Left lung (tissue), 14 donors: ENCODE data around the gene HPS4. TPM values are rescaled to one million over a fixed set of nuclear protein-coding genes. Genes with fewer than 3 reads are reported as not detected.
"Not testable (repeated sequence)": the region's sequence is repeated elsewhere in the genome, so short reads cannot be mapped to it uniquely, and the experiment has no call there.

Experiments
- ATAC-seq: fragments of 200-7000 bp; cut with Tn5 transposase; one replicate; pipeline ENCODE4 v1.9.1; 2020; ENCODE audit warnings: moderate library complexity
- DNase-seq, 4 donors: peaks; one replicate each; pipeline ENCODE4 v3.0.0-alpha.2; 2013 to 2020
- H3K27ac ChIP-seq, 2 donors: fragments of 200-600 bp; sonication (generic) in 1 of 2; one replicate each; pipeline versions ENCODE4 v1.5.0 to v1.8.0; 2020 to 2021
- H3K27me3 ChIP-seq, 2 donors: fragments of 200-600 bp; sonication (generic) in 1 of 2; one replicate each; pipeline versions ENCODE4 v1.5.0 to v1.8.0; 2020 to 2021
- H3K36me3 ChIP-seq, 2 donors: fragments of 200-600 bp; sonication (generic) in 1 of 2; one replicate each; pipeline versions ENCODE4 v1.5.0 to v1.8.0; 2020 to 2021
- H3K4me1 ChIP-seq, 2 donors: fragments of 200-600 bp; one replicate each; pipeline ENCODE4 v1.8.0; 2021
- H3K4me3 ChIP-seq, 2 donors: fragments of 200-600 bp; sonication (generic) in 1 of 2; one replicate each; pipeline versions ENCODE4 v1.5.0 to v1.8.0; 2020 to 2021; ENCODE audit warnings: mild to moderate bottlenecking in 1 of 2
- H3K9me3 ChIP-seq, 2 donors: fragments of 200-600 bp; sonication (generic) in 1 of 2; one replicate each; pipeline versions ENCODE4 v1.5.0 to v1.8.0; 2020 to 2021
- CTCF ChIP-seq, 2 donors: fragments of 200-600 bp; sonication (generic) in 1 of 2; IDR thresholded peaks; one replicate each; pipeline versions ENCODE4 v1.5.0 to v1.8.0; 2021; ENCODE audit warnings: antibody characterized with exemption in 2 of 2
- intact Hi-C, 2 donors: fragments of 100-400 bp; cut with DNase I; formaldehyde crosslinking; loops; one replicate each; pipeline versions ENCODE4 v1.11.2 to v1.14.2; 2022
- long read RNA-seq, 12 donors: library from polyadenylated mRNA in 2 of 12; unstranded in 2 of 12; transcript quantifications; one replicate each; pipeline ENCODE4 v2.0.0 and lab custom pipeline, GENCODE V29; 2019 to 2026
- polyA plus RNA-seq, 6 donors: library from polyadenylated mRNA; unstranded; fragments of 120-200 nt; gene quantifications; one replicate each; pipeline ENCODE4 v1.2.1, GENCODE V29; 2013; ENCODE audit not compliant: insufficient read length in 6 of 6
- total RNA-seq, 2 donors: library from RNA; stranded (reverse); fragmentation: NEBNext Ultra II Directional; extraction: Animal tissue kit (Norgen Biotek cat#: 25700); gene quantifications; one replicate each; pipeline ENCODE4 v1.2.1, GENCODE V29; 2021
- donor health status: DM: no; HTN: yes; CAD: no.
- donor health status: DM: no; HTN: no; CAD: no.

Gene HPS4
- total RNA-seq = 10 to 100 TPM; 25.4 to 30.1 TPM
- polyA plus RNA-seq = 10 to 100 TPM; 31.0 to 40.7 (median 35.0) TPM
- long read RNA-seq, donor 1, full-length matches to known transcripts = 1 of 7 reads
- long read RNA-seq, donor 1, partial matches to known transcripts = 6 of 7 reads
- long read RNA-seq, donor 1, other reads (novel, unspliced or antisense) = 0 of 7 reads
- long read RNA-seq, donor 2, full-length matches to known transcripts = 2 of 2 reads
- long read RNA-seq, donor 2, partial matches to known transcripts = 0 of 2 reads
- long read RNA-seq, donor 2, other reads (novel, unspliced or antisense) = 0 of 2 reads
- long read RNA-seq, donor 3, partial matches to known transcripts = 0 of 2 reads
- long read RNA-seq, donor 3, other reads (novel, unspliced or antisense) = 0 of 2 reads
- long read RNA-seq, donor 4, partial matches to known transcripts = 1 of 5 reads
- long read RNA-seq, donor 4, other reads (novel, unspliced or antisense) = 3 of 5 reads
- long read RNA-seq, donor 5 = 0 reads
- long read RNA-seq, donor 6, full-length matches to known transcripts = 3 of 3 reads
- long read RNA-seq, donor 6, partial matches to known transcripts = 0 of 3 reads
- long read RNA-seq, donor 6, other reads (novel, unspliced or antisense) = 0 of 3 reads
- long read RNA-seq, donor 7, full-length matches to known transcripts = 2 of 2 reads
- long read RNA-seq, donor 7, partial matches to known transcripts = 0 of 2 reads
- long read RNA-seq, donor 7, other reads (novel, unspliced or antisense) = 0 of 2 reads
- long read RNA-seq, donor 8 = 0 reads
- long read RNA-seq, donor 9 = 0 reads
- long read RNA-seq, donor 10, partial matches to known transcripts = 0 of 3 reads
- long read RNA-seq, donor 10, other reads (novel, unspliced or antisense) = 3 of 3 reads
- long read RNA-seq, donor 11, partial matches to known transcripts = 7 of 9 reads
- long read RNA-seq, donor 11, other reads (novel, unspliced or antisense) = 0 of 9 reads
- long read RNA-seq, donor 12, full-length matches to known transcripts = 1 of 1 reads
- long read RNA-seq, donor 12, partial matches to known transcripts = 0 of 1 reads
- long read RNA-seq, donor 12, other reads (novel, unspliced or antisense) = 0 of 1 reads

DNA sequence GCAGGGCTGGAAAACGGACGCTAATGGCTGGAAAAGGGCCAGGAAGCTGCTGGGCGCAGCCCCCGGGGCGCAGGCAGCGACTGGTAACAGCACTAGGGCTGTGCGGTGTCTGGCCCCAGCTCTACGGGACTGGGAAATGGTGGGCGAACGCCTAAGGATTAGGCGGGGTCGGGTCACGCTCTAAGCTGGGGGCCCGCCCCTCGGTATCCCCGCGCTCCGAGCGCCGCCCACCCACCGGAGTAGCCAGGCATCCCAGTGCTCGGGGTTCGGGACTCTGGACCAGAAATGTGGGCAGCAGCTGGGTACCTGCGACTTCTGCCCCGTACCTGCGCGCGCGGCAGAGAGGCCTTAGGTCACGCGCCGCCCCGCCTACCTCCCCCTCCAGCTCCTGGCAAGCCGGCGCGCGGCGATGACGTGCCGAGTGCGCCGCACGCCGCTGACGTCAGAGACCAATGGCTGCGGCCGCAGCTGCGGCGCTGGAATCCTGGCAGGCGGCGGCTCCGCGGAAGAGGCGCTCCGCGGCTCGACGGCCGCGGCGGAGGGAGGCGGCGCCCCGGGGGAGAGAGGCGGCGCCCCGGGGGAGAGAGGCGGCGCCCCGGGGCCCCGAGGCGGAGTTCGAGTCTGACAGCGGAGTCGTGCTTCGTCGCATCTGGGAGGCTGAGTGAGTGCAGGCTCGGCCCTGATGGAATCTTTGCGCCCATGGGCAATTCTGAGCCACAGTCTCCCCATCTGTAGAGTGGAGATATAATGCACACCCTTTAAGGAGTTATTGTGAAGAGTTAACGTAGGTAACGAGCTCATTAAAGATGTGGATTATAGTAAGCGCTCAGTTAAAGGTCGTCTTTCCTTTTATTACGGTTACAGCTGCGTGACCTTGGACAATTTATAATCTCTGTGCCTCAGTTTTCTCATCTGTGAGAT lies at the start of gene HPS4, which contains the start of gene SRRD:
Gene HPS4, minus strand, starts transcription at position 345 of the 921 bp plus-strand sequence. CDS start 2,021 bp downstream, outside the sequence.
Gene SRRD, plus strand, starts transcription at position 439 of the 921 bp plus-strand sequence. Its CDS starts 14 bp downstream, at position 453.
- H3K4me1 ChIP-seq = peaks cover 20 to 70% of the 10 kb centered on the region in 2 donors
- H3K27me3 ChIP-seq = no peaks in the 10 kb centered on the region
- peak within 1 kb of the TSS; percentile 92 to 94 for H3K27ac ChIP-seq
- peak within 1 kb of the TSS; percentile 97 to 98 for H3K4me3 ChIP-seq
- no peaks in the 10 kb centered on the region for H3K9me3 ChIP-seq
- DNase-seq = peak; percentile 90 to 97 (median 93)
- peaks cover 0 to 22% of the 10 kb centered on the region in 2 donors for H3K36me3 ChIP-seq
- peak; percentile 93 for ATAC-seq
- TF ChIP-seq CTCF (IDR thresholded peaks at IDR 0.05) = no peak
- intact Hi-C loops = no loop called here

- Histone ChIP-seq H3K27me3 (no peaks in the 10 kb centered on the region), H3K27ac (peak overlapping the region in 1 of 2 donors; percentile 85), H3K36me3 (peaks cover 0 to 93% of the 10 kb centered on the region in 2 donors), H3K4me1 (peaks cover 3 to 29% of the 10 kb centered on the region in 2 donors), H3K9me3 (no peaks in the 10 kb centered on the region), H3K4me3 (no peak overlapping the region)
- ATAC-seq = peak; percentile 91
- TF ChIP-seq CTCF (IDR thresholded peaks at IDR 0.05) = no peak
- peak in 1 of 4 donors; percentile 58 for DNase-seq
- intact Hi-C loops = no loop called here
Measured at GRCh38 chr22:26529345-26529744, 45.8 kb upstream of the HPS4 start.

DNA sequence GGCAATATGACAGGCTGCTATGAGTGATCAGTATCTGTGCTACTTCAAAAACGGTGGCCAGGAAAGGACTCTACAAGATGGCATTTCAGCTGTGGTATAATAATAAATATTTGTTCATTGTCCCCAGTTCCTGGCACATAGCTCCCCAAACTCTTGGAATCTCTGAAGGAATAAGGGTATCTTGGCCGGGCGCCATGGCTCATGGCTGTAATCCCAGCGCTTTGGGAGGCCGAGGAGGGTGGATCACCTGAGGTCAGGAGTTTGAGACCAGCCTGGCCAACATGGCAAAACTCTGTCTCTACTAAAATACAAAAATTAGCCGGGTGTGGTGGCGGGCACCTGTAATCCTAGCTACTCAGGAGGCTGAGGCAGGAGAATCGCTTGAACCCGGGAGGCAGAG lies 44.9 kb upstream of the HPS4 start:
- ATAC-seq, H3K27ac ChIP-seq, H3K4me3 ChIP-seq, DNase-seq, H3K27me3 ChIP-seq, intact Hi-C loops, H3K9me3 ChIP-seq: not testable (repeated sequence)
- H3K4me1 ChIP-seq = peaks cover 3 to 23% of the 10 kb centered on the region in 2 donors
- H3K36me3 ChIP-seq = peaks cover 0 to 93% of the 10 kb centered on the region in 2 donors

DNA sequence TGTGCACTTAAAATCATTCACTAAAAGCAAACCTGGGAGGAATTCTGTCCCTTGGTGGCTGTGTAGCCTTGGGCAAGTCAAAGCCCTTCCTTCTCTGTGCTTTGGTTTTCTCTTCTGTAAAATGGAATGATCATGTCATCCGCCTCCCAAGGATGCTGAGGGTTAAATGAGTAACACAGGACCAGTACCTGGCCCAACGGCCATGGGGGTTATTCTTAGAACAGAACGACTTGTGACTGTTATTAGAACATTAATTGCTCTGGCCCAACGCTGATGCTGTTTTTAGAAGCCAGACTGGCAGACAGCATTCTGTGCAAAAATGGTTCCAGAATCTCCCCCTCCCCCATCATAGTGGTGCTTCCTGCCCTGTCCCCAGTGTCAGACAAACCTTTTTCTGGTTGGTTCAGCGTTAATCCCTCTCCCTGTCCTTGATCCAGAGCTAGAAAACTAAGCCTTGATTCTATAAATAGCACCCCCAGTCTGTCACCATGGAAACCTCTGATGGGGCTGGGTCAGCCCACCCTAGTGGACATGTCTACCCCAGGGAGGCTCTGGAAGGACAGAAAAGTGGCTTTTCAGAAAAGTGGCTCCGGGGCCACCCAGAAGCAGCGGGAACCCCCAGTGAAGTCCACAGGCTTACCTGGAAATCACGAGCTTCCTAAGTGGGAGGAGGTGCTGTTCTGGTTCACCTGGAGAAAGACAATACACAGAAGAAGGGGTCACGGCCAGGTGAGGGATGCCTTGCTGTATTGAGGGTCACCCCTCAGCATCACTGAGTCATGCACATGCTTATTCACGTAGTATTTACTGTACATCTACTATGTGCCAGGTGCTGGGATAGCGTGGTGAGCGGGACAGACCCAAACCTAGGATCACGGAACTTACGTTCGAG lies 44.2 kb upstream of the HPS4 start:
- Histone ChIP-seq H3K4me1 (peaks cover 3 to 23% of the 10 kb centered on the region in 2 donors), H3K4me3 (no peak overlapping the region), H3K27ac (no peak overlapping the region), H3K27me3 (no peaks in the 10 kb centered on the region), H3K9me3 (no peaks in the 10 kb centered on the region), H3K36me3 (peaks cover 0 to 90% of the 10 kb centered on the region in 2 donors)
- ATAC-seq (no peak), DNase-seq (no peak)
- intact Hi-C loops = no loop called here
- TF ChIP-seq CTCF (IDR thresholded peaks at IDR 0.05) = no peak
